Fibroblast of lung (primary cell): ENCODE measurements around the gene KLHL3. TPM values are rescaled to one million over a fixed set of nuclear protein-coding genes. Genes with fewer than 3 reads are reported as not detected.

ENCODE experiments used
- DNase-seq, 2 donors: peaks; one replicate each; pipeline versions ENCODE4 v3.0.0 to v3.0.0-alpha.2; 2010; ENCODE audit warnings: low read depth in 2 of 2
- H2AFZ ChIP-seq: 2 replicates; pipeline ENCODE4 v1.5.1; 2012; ENCODE audit warnings: low read length, control low read depth, inconsistent platforms
- H3K27ac ChIP-seq: 2 replicates; pipeline ENCODE4 v1.5.1; 2011; ENCODE audit warnings: low read length, control low read depth; ENCODE audit not compliant: insufficient read depth
- H3K27me3 ChIP-seq: 2 replicates; pipeline ENCODE4 v1.5.1; 2011; ENCODE audit warnings: mild to moderate bottlenecking, low read length; ENCODE audit not compliant: control insufficient read depth, insufficient read depth
- H3K36me3 ChIP-seq: 2 replicates; pipeline ENCODE4 v1.5.1; 2011; ENCODE audit warnings: low read length; ENCODE audit not compliant: control insufficient read depth, insufficient read depth
- H3K4me1 ChIP-seq: 2 replicates; pipeline ENCODE4 v1.5.1; 2011; ENCODE audit warnings: low read length; ENCODE audit not compliant: control insufficient read depth, insufficient read depth; ENCODE audit errors: extremely low read depth
- H3K4me2 ChIP-seq: 2 replicates; pipeline ENCODE4 v1.5.1; 2011; ENCODE audit warnings: low read length, control low read depth; ENCODE audit not compliant: insufficient read depth; ENCODE audit errors: extremely low read depth
- H3K4me3 ChIP-seq, 4 experiments: fragments of 200-600 bp in 1 of 4; sonication (generic) in 1 of 4; replicated peaks in 1 of 4; 2 replicates each; pipeline ENCODE4 v1.5.1; 2011 to 2016; ENCODE audit warnings: low read length in 4 of 4, low read depth in 3 of 4, mild to moderate bottlenecking in 3 of 4, control low read depth in 2 of 4, inconsistent platforms in 1 of 4, mixed read lengths in 1 of 4; ENCODE audit not compliant: insufficient read depth in 1 of 4; ENCODE audit errors: control extremely low read depth in 1 of 4
- H3K79me2 ChIP-seq: 2 replicates; pipeline ENCODE4 v1.5.1; 2012; ENCODE audit warnings: mild to moderate bottlenecking, low read length, inconsistent platforms; ENCODE audit not compliant: control insufficient read depth, insufficient read depth
- H3K9ac ChIP-seq: 2 replicates; pipeline ENCODE4 v1.5.1; 2011; ENCODE audit warnings: mild to moderate bottlenecking, low read length, control low read depth; ENCODE audit not compliant: insufficient read depth
- H3K9me3 ChIP-seq: 2 replicates; pipeline ENCODE4 v1.5.1; 2012; ENCODE audit warnings: low read depth, low read length; ENCODE audit not compliant: control insufficient read depth, insufficient read depth
- H4K20me1 ChIP-seq: 2 replicates; pipeline ENCODE4 v1.5.1; 2011; ENCODE audit warnings: low read length; ENCODE audit not compliant: control insufficient read depth, insufficient read depth; ENCODE audit errors: extremely low read depth
- EZH2 ChIP-seq: IDR thresholded peaks from 2 replicates; pipeline ENCODE4 v1.5.1; 2012; ENCODE audit warnings: low read length, control low read depth, mild to moderate bottlenecking; ENCODE audit errors: missing control alignments
- polyA minus RNA-seq: library from RNA; depleted of rRNA, polyadenylated mRNA; stranded (reverse); fragments of >200 nt; gene quantifications from 2 replicates; pipeline ENCODE4 v1.2.3, GENCODE V29; 2011; ENCODE audit warnings: low replicate concordance
- polyA plus RNA-seq, 2 donors: library from polyadenylated mRNA; depleted of rRNA in 1 of 2; stranded (reverse) in 1 of 2; unstranded in 1 of 2; fragments of >200 nt; gene quantifications; 2 replicates each; pipeline ENCODE4 v1.2.1, GENCODE V29; 2011 to 2012; ENCODE audit warnings: missing spikeins in 1 of 2
- total RNA-seq: library from RNA; depleted of rRNA; stranded (reverse); fragments of >200 nt; gene quantifications from 2 replicates; pipeline ENCODE4 v1.2.1, GENCODE V29; 2014
- TF ChIP-seq, protein P1 (sequence below), 2 donors: IDR thresholded peaks in 1 of 2; conservative IDR thresholded peaks in 1 of 2; 1 replicate in 1 of 2; 2 replicates in 1 of 2; pipeline ENCODE4 v1.5.1; 2011 to 2012; ENCODE audit warnings: low read length in 2 of 2, control low read depth in 1 of 2, inconsistent platforms in 1 of 2, low read depth in 1 of 2, mild to moderate bottlenecking in 1 of 2

Gene KLHL3
- total RNA-seq (1.5 and 2.3 TPM in 2 replicates), polyA plus RNA-seq (0.60 and 1.1 TPM in 2 replicates), polyA minus RNA-seq (4.9 and 14.3 TPM in 2 replicates)
- 0.41 and 0.54 TPM in 2 replicates for polyA plus RNA-seq (2012)

GRCh38 chr5:137735555-137736284 lies at the start of gene KLHL3:
Gene KLHL3, minus strand, starts transcription at chr5:137736089. Its CDS starts 443 bp downstream, at chr5:137735646.
- Histone ChIP-seq H3K27ac (peak within 1 kb of the TSS; percentile 18), H3K9ac (peak within 1 kb of the TSS; percentile 10), H3K36me3 (no peaks in the 10 kb centered on the region), H3K4me3 (peak within 1 kb of the TSS; percentile 37 to 80 (median 58)), H3K4me2 (peak within 1 kb of the TSS; percentile 93), H2AFZ (peak within 1 kb of the TSS; percentile 99), H4K20me1 (no peaks in the 10 kb centered on the region), H3K79me2 (no peaks in the 10 kb centered on the region), H3K27me3 (no peaks in the 10 kb centered on the region), H3K9me3 (no peaks in the 10 kb centered on the region), H3K4me1 (peaks cover 2% of the 10 kb centered on the region)
- TF ChIP-seq, protein P1, sequence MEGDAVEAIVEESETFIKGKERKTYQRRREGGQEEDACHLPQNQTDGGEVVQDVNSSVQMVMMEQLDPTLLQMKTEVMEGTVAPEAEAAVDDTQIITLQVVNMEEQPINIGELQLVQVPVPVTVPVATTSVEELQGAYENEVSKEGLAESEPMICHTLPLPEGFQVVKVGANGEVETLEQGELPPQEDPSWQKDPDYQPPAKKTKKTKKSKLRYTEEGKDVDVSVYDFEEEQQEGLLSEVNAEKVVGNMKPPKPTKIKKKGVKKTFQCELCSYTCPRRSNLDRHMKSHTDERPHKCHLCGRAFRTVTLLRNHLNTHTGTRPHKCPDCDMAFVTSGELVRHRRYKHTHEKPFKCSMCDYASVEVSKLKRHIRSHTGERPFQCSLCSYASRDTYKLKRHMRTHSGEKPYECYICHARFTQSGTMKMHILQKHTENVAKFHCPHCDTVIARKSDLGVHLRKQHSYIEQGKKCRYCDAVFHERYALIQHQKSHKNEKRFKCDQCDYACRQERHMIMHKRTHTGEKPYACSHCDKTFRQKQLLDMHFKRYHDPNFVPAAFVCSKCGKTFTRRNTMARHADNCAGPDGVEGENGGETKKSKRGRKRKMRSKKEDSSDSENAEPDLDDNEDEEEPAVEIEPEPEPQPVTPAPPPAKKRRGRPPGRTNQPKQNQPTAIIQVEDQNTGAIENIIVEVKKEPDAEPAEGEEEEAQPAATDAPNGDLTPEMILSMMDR (conservative IDR thresholded peaks at IDR 0.05 in 1 of 2, IDR thresholded peaks at IDR 0.05 in 1 of 2; ENCODE audit: low read depth in 1 of 2, low read length in 2 of 2), result peak in 1 of 2 donors; percentile 23
- no peak for TF ChIP-seq EZH2
- DNase-seq, result peak; percentile 58 to 63

GRCh38 chr5:137782984-137783536 lies 47.2 kb upstream of the KLHL3 start:
- H3K4me3 ChIP-seq, result no peak overlapping the region
- H3K36me3 ChIP-seq, result no peaks in the 10 kb centered on the region
- H3K27ac ChIP-seq, result no peak overlapping the region
- H2AFZ ChIP-seq, result no peak overlapping the region
- no peaks in the 10 kb centered on the region for H3K79me2 ChIP-seq
- no peaks in the 10 kb centered on the region for H4K20me1 ChIP-seq
- no peaks in the 10 kb centered on the region for H3K4me1 ChIP-seq
- H3K9me3 ChIP-seq, result no peaks in the 10 kb centered on the region
- no peak for DNase-seq
- H3K9ac ChIP-seq, result no peak overlapping the region
- TF ChIP-seq EZH2, result no peak
- TF ChIP-seq, protein P1 (conservative IDR thresholded peaks at IDR 0.05 in 1 of 2, IDR thresholded peaks at IDR 0.05 in 1 of 2; ENCODE audit: low read depth in 1 of 2, low read length in 2 of 2), result no peak
- no peaks in the 10 kb centered on the region for H3K27me3 ChIP-seq
- H3K4me2 ChIP-seq, result no peak overlapping the region

- H3K36me3 ChIP-seq, result no peaks in the 10 kb centered on the region
- no peak overlapping the region for H3K27ac ChIP-seq
- no peak for TF ChIP-seq EZH2
- TF ChIP-seq, protein P1 (conservative IDR thresholded peaks at IDR 0.05 in 1 of 2, IDR thresholded peaks at IDR 0.05 in 1 of 2; ENCODE audit: low read depth in 1 of 2, low read length in 2 of 2), result no peak
- no peaks in the 10 kb centered on the region for H3K4me1 ChIP-seq
- H4K20me1 ChIP-seq, result no peaks in the 10 kb centered on the region
- H3K4me3 ChIP-seq, result no peak overlapping the region
- H3K79me2 ChIP-seq, result no peaks in the 10 kb centered on the region
- H3K9me3 ChIP-seq, result no peaks in the 10 kb centered on the region
- no peak for DNase-seq
- no peaks in the 10 kb centered on the region for H3K27me3 ChIP-seq
- no peak overlapping the region for H2AFZ ChIP-seq
- no peak overlapping the region for H3K4me2 ChIP-seq
- no peak overlapping the region for H3K9ac ChIP-seq
Measured at GRCh38 chr5:137782055-137782454, 46.2 kb upstream of the KLHL3 start.
